Adrenal gland (tissue), 12 donors: ENCODE measurements around the gene MCEE. TPM values are rescaled to one million over a fixed set of nuclear protein-coding genes. Genes with fewer than 3 reads are reported as not detected.
"Not testable (repeated sequence)": the region's sequence is repeated elsewhere in the genome, so short reads cannot be mapped to it uniquely, and the experiment has no call there.

Source experiments
- DNase-seq, 7 donors: peaks; one replicate each; pipeline ENCODE4 v3.0.0-alpha.2; 2019 to 2020
- H3K27ac ChIP-seq, 5 donors: fragments of 200-600 bp; sonication (generic) in 4 of 5; 1 replicate in 3 of 5; 2 replicates in 2 of 5; pipeline versions ENCODE4 v1.5.1 to v1.8.0; 2016 to 2020; ENCODE audit warnings: mild to moderate bottlenecking in 1 of 5
- H3K27me3 ChIP-seq: fragments of 200-600 bp; 2 replicates; pipeline ENCODE4 v1.8.0; 2021
- H3K36me3 ChIP-seq, 2 donors: fragments of 200-600 bp; replicated peaks in 1 of 2; 1 replicate in 1 of 2; 2 replicates in 1 of 2; pipeline versions ENCODE4 v1.5.1 to v1.8.0; 2018 to 2022
- H3K4me1 ChIP-seq, 2 donors: fragments of 200-600 bp; replicated peaks in 1 of 2; 1 replicate in 1 of 2; 2 replicates in 1 of 2; pipeline versions ENCODE4 v1.5.1 to v1.8.0; 2018 to 2021
- H3K4me3 ChIP-seq, 4 donors: fragments of 200-600 bp; sonication (generic) in 3 of 4; one replicate each; pipeline ENCODE4 v1.5.1; 2016 to 2018
- H3K9me3 ChIP-seq, 3 donors: fragments of 200-600 bp; sonication (generic) in 1 of 3; replicated peaks in 1 of 3; 1 replicate in 2 of 3; 2 replicates in 1 of 3; pipeline versions ENCODE4 v1.5.1 to v1.8.0; 2016 to 2021
- CTCF ChIP-seq, 6 experiments: fragments of 450-650 bp in 4 of 6; fragments of 200-600 bp in 2 of 6; sonication (generic) in 1 of 6; IDR thresholded peaks; 1 replicate in 5 of 6; 2 replicates in 1 of 6; pipeline versions ENCODE4 v1.5.1 to v1.8.0; 2016 to 2021; ENCODE audit warnings: antibody characterized with exemption in 6 of 6, mild to moderate bottlenecking in 2 of 6, moderate library complexity in 1 of 6
- POLR2A ChIP-seq, 2 donors: fragments of 450-650 bp; IDR thresholded peaks; one replicate each; pipeline ENCODE4 v1.6.1; 2017; ENCODE audit warnings: antibody characterized with exemption in 2 of 2, mild to moderate bottlenecking in 2 of 2, moderate library complexity in 1 of 2
- WGBS, 4 donors: extraction: QIAGEN DNeasy Blood & Tissue Kit in 2 of 4; methylation state at CpG; one replicate each; pipeline versions ENCODE4 v1.1.5 to v1.1.7; 2013 to 2017; 5-methylcytosine and 5-hydroxymethylcytosine counted together
- intact Hi-C, 2 donors: fragments of 100-400 bp; cut with DNase I; formaldehyde crosslinking; loops; one replicate each; pipeline versions ENCODE4 v1.14.1 to v1.15.0; 2022 to 2023
- polyA plus RNA-seq, 3 donors: library from polyadenylated mRNA; stranded (reverse); fragments of 200-250 nt in 2 of 3; fragments of 350-450 nt in 1 of 3; fragmentation: Illumina TruSeq in 1 of 3; extraction: RNeasy Lipid Tissue Mini Kit (QIAGEN cat#74804) in 1 of 3; gene quantifications; one replicate each; pipeline ENCODE4 v1.2.3, GENCODE V29; 2013 to 2014
- total RNA-seq, 9 donors: library from RNA; depleted of rRNA in 4 of 9; stranded (reverse); fragments of >200 nt in 4 of 9; fragments of 120-200 nt in 1 of 9; fragmentation: NEBNext Ultra II Directional in 1 of 9; extraction: Animal tissue kit (Norgen Biotek cat#: 25700) in 1 of 9; gene quantifications; one replicate each; pipeline versions ENCODE4 v1.1.0 to v1.2.4, GENCODE V29; 2013 to 2023
- donor health status: healthy with polysubstance abuse.
- donor health status: Bipolar disorder and iron deficiency.
- donor health status: DM: yes; HTN: yes; CAD: no.
- donor health status: DM: no; HTN: no; CAD: no.
- donor health status: DM: no; HTN: no; CAD: no.
- donor health status: DM: yes; HTN: yes; CAD: no.

Gene MCEE
- total and polyA plus RNA-seq, 12 donors: 20.1 to 50.7 (median 31.5) TPM

DNA sequence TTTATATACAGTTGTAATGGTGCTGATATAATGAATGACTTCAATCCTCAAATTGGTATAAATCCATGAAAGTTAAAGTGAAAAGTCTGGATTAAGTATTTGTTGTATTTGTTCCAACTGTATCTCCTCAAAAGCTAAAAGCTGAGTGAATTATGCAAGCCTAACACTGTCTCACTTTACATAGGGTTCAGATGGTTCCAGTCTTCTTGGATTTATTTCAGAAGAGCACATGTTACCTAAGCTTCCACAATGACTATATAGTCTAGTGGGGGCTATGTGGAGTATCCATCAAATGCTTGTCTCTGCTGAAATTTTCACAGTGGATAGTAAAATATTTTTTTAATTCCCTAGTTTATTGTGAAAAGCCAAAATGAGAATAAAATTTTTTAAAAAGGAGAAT, 13.0 kb downstream of the MCEE start:
- Histone ChIP-seq H3K27ac (no peak overlapping the region), H3K9me3 (peaks cover 0 to 4% (median 0%) of the 10 kb centered on the region in 3 donors), H3K36me3 (peaks cover 0 to 20% of the 10 kb centered on the region in 2 donors), H3K4me3 (no peak overlapping the region), H3K27me3 (no peaks in the 10 kb centered on the region), H3K4me1 (no peaks in the 10 kb centered on the region)
- no peak for TF ChIP-seq CTCF (IDR thresholded peaks at IDR 0.05)
- TF ChIP-seq POLR2A (IDR thresholded peaks at IDR 0.05): no peak
- intact Hi-C loops: no loop called here
- DNase-seq: no peak

- H3K4me3 ChIP-seq: no peak overlapping the region
- DNase-seq: no peak
- no peaks in the 10 kb centered on the region for H3K27me3 ChIP-seq
- peaks cover 0 to 4% (median 0%) of the 10 kb centered on the region in 3 donors for H3K9me3 ChIP-seq
- H3K4me1 ChIP-seq: no peaks in the 10 kb centered on the region
- H3K27ac ChIP-seq: no peak overlapping the region
- WGBS, 4 donors: 87 to 91% (median 89%) methylated on average over 1 of the region's 1 CpG
- intact Hi-C loops: no loop called here
- TF ChIP-seq POLR2A (IDR thresholded peaks at IDR 0.05) (no peak), CTCF (IDR thresholded peaks at IDR 0.05) (no peak)
- H3K36me3 ChIP-seq: peaks cover 0 to 14% of the 10 kb centered on the region in 2 donors
Observed at GRCh38 chr2:71113843-71114242, 16.2 kb downstream of the MCEE start.

- no peak for TF ChIP-seq CTCF (IDR thresholded peaks at IDR 0.05)
- no peak for TF ChIP-seq POLR2A (IDR thresholded peaks at IDR 0.05)
- intact Hi-C loops: no loop called here
- no peak for DNase-seq
- no peak overlapping the region for H3K4me3 ChIP-seq
- 87 to 97% (median 92%) methylated on average over 2 of the region's 2 CpGs for WGBS, 4 donors
- H3K36me3 ChIP-seq: peaks cover 0 to 7% of the 10 kb centered on the region in 2 donors
- no peak overlapping the region for H3K27ac ChIP-seq
- H3K4me1 ChIP-seq: no peaks in the 10 kb centered on the region
- no peaks in the 10 kb centered on the region for H3K9me3 ChIP-seq
- H3K27me3 ChIP-seq: no peaks in the 10 kb centered on the region
Observed at GRCh38 chr2:71108091-71108490, 21.9 kb downstream of the MCEE start.

- H3K4me3 ChIP-seq, H3K27me3 ChIP-seq, DNase-seq, H3K27ac ChIP-seq, H3K4me1 ChIP-seq, intact Hi-C loops, H3K9me3 ChIP-seq, H3K36me3 ChIP-seq: not testable (repeated sequence)
- 77 to 85% (median 84%) methylated on average over 6 of the region's 6 CpGs for WGBS, 4 donors
Observed at GRCh38 chr2:71106463-71106862, 23.6 kb downstream of the MCEE start.

DNA sequence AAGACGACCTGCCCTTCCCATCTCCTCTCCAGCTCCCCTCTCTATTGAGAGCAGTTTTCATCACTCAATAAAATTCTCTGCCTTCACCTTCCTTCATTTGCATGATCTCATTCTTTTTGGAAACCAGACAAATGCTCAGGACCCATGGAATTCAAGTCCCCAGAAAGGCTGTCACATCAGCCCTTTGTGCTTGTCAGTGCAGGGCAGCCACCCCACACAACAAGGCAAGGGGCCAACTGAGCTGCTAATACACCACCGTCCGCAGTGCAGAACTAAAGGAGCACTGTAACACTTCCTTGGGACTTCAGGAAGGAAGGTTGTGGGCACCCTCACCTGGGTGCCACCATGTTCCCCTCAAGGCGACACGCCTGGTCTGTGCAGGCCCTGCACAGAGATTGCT, 26.2 kb downstream of the MCEE start:
- H3K4me1 ChIP-seq: no peaks in the 10 kb centered on the region
- 81 to 96% (median 90%) methylated on average over 3 to 5 of the region's 5 CpGs for WGBS, 4 donors
- H3K4me3 ChIP-seq: no peak overlapping the region
- no peaks in the 10 kb centered on the region for H3K9me3 ChIP-seq
- TF ChIP-seq CTCF (IDR thresholded peaks at IDR 0.05): no peak
- no peak for TF ChIP-seq POLR2A (IDR thresholded peaks at IDR 0.05)
- intact Hi-C loops: no loop called here
- H3K36me3 ChIP-seq: no peaks in the 10 kb centered on the region
- no peak for DNase-seq
- H3K27me3 ChIP-seq: no peaks in the 10 kb centered on the region
- no peak overlapping the region for H3K27ac ChIP-seq
